Measurements from ENCODE around the gene PPP1R9B.

PPP1R9B gene, protein sequence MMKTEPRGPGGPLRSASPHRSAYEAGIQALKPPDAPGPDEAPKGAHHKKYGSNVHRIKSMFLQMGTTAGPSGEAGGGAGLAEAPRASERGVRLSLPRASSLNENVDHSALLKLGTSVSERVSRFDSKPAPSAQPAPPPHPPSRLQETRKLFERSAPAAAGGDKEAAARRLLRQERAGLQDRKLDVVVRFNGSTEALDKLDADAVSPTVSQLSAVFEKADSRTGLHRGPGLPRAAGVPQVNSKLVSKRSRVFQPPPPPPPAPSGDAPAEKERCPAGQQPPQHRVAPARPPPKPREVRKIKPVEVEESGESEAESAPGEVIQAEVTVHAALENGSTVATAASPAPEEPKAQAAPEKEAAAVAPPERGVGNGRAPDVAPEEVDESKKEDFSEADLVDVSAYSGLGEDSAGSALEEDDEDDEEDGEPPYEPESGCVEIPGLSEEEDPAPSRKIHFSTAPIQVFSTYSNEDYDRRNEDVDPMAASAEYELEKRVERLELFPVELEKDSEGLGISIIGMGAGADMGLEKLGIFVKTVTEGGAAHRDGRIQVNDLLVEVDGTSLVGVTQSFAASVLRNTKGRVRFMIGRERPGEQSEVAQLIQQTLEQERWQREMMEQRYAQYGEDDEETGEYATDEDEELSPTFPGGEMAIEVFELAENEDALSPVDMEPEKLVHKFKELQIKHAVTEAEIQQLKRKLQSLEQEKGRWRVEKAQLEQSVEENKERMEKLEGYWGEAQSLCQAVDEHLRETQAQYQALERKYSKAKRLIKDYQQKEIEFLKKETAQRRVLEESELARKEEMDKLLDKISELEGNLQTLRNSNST

GRCh38 chr17:50150354-50151040 is at the start of gene PPP1R9B:
Gene PPP1R9B (minus strand): TSS chr17:50150677. CDS start chr17:50150513, 164 bp downstream.
- peak within 1 kb of the TSS; percentile 92 for H3K4me3 ChIP-seq (replicated peaks; ENCODE audit: low read depth, low read length)

DNA sequence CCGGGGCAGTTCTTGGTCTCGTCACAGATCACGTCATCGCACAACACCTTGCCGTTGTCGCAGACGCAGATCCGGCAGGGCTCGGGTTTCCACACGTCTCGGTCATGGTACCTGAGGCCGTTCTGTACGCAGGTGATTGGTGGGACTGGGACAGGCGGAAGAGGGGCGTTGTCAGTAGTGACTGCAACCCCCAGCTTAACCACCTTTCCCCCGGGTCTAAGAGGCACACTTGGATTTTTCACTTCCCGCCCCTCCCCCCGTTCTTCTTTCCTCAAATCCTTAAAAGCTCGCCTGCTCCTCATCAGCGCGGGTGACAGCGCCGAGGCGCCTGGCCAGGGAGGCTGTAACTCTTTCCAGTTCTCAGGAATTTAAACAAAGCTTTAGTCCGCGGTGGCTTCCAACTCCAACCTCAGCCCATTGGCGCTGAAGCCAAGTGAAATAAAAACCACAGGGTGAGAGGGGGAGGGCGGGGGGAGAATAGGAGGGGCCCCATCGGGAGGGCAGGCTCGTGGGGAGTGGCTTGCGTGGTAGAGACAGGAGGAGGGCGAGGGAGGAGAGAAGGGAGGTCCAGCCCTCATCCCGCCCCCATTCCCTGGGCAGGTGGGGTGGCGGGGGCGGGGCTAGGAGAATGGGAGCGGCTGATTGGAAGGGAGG is 49.5 kb upstream of the PPP1R9B start:
- H3K4me3 ChIP-seq (replicated peaks; ENCODE audit: low read depth, low read length): peak overlapping the region; percentile 53
- DNase-seq (ENCODE audit: extremely low read depth, insufficient read length): peak; percentile 69
- TF ChIP-seq, protein P1, sequence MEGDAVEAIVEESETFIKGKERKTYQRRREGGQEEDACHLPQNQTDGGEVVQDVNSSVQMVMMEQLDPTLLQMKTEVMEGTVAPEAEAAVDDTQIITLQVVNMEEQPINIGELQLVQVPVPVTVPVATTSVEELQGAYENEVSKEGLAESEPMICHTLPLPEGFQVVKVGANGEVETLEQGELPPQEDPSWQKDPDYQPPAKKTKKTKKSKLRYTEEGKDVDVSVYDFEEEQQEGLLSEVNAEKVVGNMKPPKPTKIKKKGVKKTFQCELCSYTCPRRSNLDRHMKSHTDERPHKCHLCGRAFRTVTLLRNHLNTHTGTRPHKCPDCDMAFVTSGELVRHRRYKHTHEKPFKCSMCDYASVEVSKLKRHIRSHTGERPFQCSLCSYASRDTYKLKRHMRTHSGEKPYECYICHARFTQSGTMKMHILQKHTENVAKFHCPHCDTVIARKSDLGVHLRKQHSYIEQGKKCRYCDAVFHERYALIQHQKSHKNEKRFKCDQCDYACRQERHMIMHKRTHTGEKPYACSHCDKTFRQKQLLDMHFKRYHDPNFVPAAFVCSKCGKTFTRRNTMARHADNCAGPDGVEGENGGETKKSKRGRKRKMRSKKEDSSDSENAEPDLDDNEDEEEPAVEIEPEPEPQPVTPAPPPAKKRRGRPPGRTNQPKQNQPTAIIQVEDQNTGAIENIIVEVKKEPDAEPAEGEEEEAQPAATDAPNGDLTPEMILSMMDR (IDR thresholded peaks at IDR 0.05; ENCODE audit: insufficient read depth, low read length, poor library complexity, severe bottlenecking): no peak
- peaks cover 3% of the 10 kb centered on the region for H3K27me3 ChIP-seq (replicated peaks; ENCODE audit: control insufficient read depth, insufficient read depth, low read length)
- H3K36me3 ChIP-seq (ENCODE audit: control insufficient read depth, insufficient read depth, low read length): no peaks in the 10 kb centered on the region

More at GRCh38 chr17:50150354-50151040, at the start of gene PPP1R9B:
- no peak for DNase-seq (ENCODE audit: extremely low read depth, insufficient read length)
- H3K36me3 ChIP-seq (ENCODE audit: control insufficient read depth, insufficient read depth, low read length): peaks cover 6% of the 10 kb centered on the region
- no peaks in the 10 kb centered on the region for H3K27me3 ChIP-seq (replicated peaks; ENCODE audit: control insufficient read depth, insufficient read depth, low read length)
- TF ChIP-seq, protein P1 (IDR thresholded peaks at IDR 0.05; ENCODE audit: insufficient read depth, low read length, poor library complexity, severe bottlenecking): no peak

GRCh38 chr17:50199211-50199802 is 48.8 kb upstream of the PPP1R9B start:
- Histone ChIP-seq H3K36me3 (ENCODE audit: control insufficient read depth, insufficient read depth, low read length) (no peaks in the 10 kb centered on the region), H3K4me3 (replicated peaks; ENCODE audit: low read depth, low read length) (peak overlapping the region; percentile 53), H3K27me3 (replicated peaks; ENCODE audit: control insufficient read depth, insufficient read depth, low read length) (peaks cover 3% of the 10 kb centered on the region)
- no peak for DNase-seq (ENCODE audit: extremely low read depth, insufficient read length)
- TF ChIP-seq, protein P1 (IDR thresholded peaks at IDR 0.05; ENCODE audit: insufficient read depth, low read length, poor library complexity, severe bottlenecking): no peak

DNA sequence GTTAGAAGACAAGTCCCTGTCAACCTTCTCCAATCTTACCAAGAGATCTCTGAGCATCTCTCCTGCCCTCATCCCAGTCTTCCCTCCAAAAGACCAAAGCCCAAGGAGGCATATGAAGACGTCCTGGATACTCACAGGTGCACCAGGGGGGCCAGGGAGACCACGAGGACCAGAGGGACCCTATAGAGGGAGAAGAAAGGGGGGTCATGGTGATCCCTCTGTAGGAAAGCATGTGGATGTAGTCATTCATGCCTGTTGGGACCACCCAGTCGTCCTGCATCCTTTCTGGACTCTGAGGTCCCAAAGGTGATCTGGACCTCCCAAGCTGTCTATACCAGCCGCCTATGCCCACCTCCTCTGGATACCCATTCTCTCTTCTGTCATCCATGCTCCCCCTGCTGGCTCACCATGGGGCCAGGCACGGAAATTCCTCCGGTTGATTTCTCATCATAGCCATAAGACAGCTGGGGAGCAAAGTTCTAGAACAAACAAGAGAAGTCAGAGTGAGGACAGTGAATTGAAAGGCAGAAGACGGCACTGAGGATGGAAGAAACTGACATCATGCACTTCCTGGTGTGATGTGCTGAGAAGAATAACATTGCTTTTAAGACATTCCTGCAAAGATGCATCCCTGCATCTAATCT is 47.7 kb upstream of the PPP1R9B start:
- TF ChIP-seq, protein P1 (IDR thresholded peaks at IDR 0.05; ENCODE audit: insufficient read depth, low read length, poor library complexity, severe bottlenecking): peak; percentile 79
- H3K36me3 ChIP-seq (ENCODE audit: control insufficient read depth, insufficient read depth, low read length): no peaks in the 10 kb centered on the region
- H3K27me3 ChIP-seq (replicated peaks; ENCODE audit: control insufficient read depth, insufficient read depth, low read length): peaks cover 3% of the 10 kb centered on the region
- no peak for DNase-seq (ENCODE audit: extremely low read depth, insufficient read length)
- no peak overlapping the region for H3K4me3 ChIP-seq (replicated peaks; ENCODE audit: low read depth, low read length)
